ENCODE results near the gene AUNIP.

AUNIP gene

GRCh38 chr1:25799352-25799934 lies 59.8 kb downstream of the AUNIP start:
- TF ChIP-seq SPI1 (IDR thresholded peaks at IDR 0.05; ENCODE audit: borderline replicate concordance, low read depth): no peak
- TF ChIP-seq POLR2AphosphoS5 (IDR thresholded peaks at IDR 0.05; ENCODE audit: low read depth): no peak
- no peak for TF ChIP-seq GABPA (IDR thresholded peaks at IDR 0.05; ENCODE audit: low read depth)
- TF ChIP-seq CTCF (IDR thresholded peaks at IDR 0.05; ENCODE audit: insufficient read depth, low read length): no peak
- TF ChIP-seq REST (IDR thresholded peaks at IDR 0.05; ENCODE audit: insufficient replicate concordance, low read depth): no peak
- no peak overlapping the region for H3K27ac ChIP-seq (replicated peaks)
- DNase-seq (ENCODE audit: low read depth in 1 of 2, low spot score in 1 of 2): no peak
- peak overlapping the region; percentile 42 for H3K4me3 ChIP-seq (replicated peaks; ENCODE audit: insufficient read depth, low read length)
- no peaks in the 10 kb centered on the region for H3K27me3 ChIP-seq (ENCODE audit: insufficient read depth, poor library complexity, severe bottlenecking)

GRCh38 chr1:25798666-25799351 lies 60.4 kb downstream of the AUNIP start:
- H3K27me3 ChIP-seq (ENCODE audit: insufficient read depth, poor library complexity, severe bottlenecking): no peaks in the 10 kb centered on the region
- no peak overlapping the region for H3K27ac ChIP-seq (replicated peaks)
- H3K4me3 ChIP-seq (replicated peaks; ENCODE audit: insufficient read depth, low read length): no peak overlapping the region
- TF ChIP-seq GABPA (IDR thresholded peaks at IDR 0.05; ENCODE audit: low read depth) (no peak), CTCF (IDR thresholded peaks at IDR 0.05; ENCODE audit: insufficient read depth, low read length) (no peak), SPI1 (IDR thresholded peaks at IDR 0.05; ENCODE audit: borderline replicate concordance, low read depth) (no peak), REST (IDR thresholded peaks at IDR 0.05; ENCODE audit: insufficient replicate concordance, low read depth) (no peak), POLR2AphosphoS5 (IDR thresholded peaks at IDR 0.05; ENCODE audit: low read depth) (no peak)
- DNase-seq (ENCODE audit: low read depth in 1 of 2, low spot score in 1 of 2): no peak

- TF ChIP-seq CTCF (IDR thresholded peaks at IDR 0.05; ENCODE audit: insufficient read depth, low read length) (peak; percentile 47), SPI1 (IDR thresholded peaks at IDR 0.05; ENCODE audit: borderline replicate concordance, low read depth) (no peak), REST (IDR thresholded peaks at IDR 0.05; ENCODE audit: insufficient replicate concordance, low read depth) (no peak), POLR2AphosphoS5 (IDR thresholded peaks at IDR 0.05; ENCODE audit: low read depth) (no peak), GABPA (IDR thresholded peaks at IDR 0.05; ENCODE audit: low read depth) (no peak)
- DNase-seq (ENCODE audit: low read depth in 1 of 2, low spot score in 1 of 2): peak in 1 of 2 experiments; percentile 60
Observed at GRCh38 chr1:25797939-25798338, 61.3 kb downstream of the AUNIP start.

More at GRCh38 chr1:25797939-25798338, 61.3 kb downstream of the AUNIP start:
- no peaks in the 10 kb centered on the region for H3K27me3 ChIP-seq (ENCODE audit: insufficient read depth, poor library complexity, severe bottlenecking)
- H3K4me3 ChIP-seq (replicated peaks; ENCODE audit: insufficient read depth, low read length): no peak overlapping the region
- H3K27ac ChIP-seq (replicated peaks): no peak overlapping the region
